Measurements from ENCODE around the gene AK9.

AK9 gene

DNA sequence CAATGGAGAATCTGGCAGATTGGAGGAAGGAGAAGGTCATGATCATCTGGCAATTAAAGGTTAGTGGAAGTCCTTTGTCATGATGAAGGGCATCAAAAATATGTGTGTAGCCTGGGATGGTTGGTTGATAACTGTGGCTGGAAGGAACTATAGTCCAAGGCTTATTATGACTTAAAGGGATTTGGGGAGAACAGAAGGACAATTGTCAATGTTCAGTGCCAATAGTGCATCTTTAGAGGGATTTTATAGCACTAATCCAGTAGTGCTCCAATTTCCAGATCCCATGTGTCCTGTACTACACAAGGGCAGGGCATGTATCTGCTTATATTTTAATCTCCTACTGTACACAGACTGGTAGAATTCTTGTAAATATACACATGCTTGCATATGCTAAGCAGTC lies 203.0 kb downstream of the AK9 start:
- TF ChIP-seq FOXK2 (IDR thresholded peaks at IDR 0.05) (no peak), TARDBP (IDR thresholded peaks at IDR 0.05) (no peak), HDGF (IDR thresholded peaks at IDR 0.05; ENCODE audit: borderline replicate concordance) (no peak), LEF1 (IDR thresholded peaks at IDR 0.05; ENCODE audit: borderline replicate concordance) (no peak), SP1 (IDR thresholded peaks at IDR 0.05) (no peak), NFRKB (IDR thresholded peaks at IDR 0.05) (no peak), FOXA1 (IDR thresholded peaks at IDR 0.05) (no peak)
- DNase-seq (ENCODE audit: extremely low spot score) = no peak
- ChIA-PET CTCF (no interaction called here), POLR2A (no interaction called here)

DNA sequence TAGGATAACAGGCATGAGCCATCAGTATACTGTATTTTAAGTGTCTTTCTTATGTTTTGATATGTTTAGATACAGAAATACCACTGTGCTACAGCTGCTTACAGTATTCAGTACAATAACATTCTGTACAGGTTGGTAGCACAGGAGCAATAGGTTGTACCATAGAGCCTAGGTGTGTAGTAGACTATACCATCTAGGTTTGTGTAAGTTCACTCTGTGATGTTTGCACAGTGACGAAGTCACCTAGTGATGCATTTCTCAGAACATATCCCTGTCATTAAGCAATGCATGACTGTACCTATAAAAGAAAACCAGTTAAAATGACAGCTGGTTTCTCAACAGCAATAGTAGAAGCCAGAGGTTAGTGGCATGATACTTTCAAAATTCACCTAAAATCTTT lies 204.9 kb downstream of the AK9 start:
- CTCF ChIA-PET = no interaction called here
- POLR2A ChIA-PET = interaction anchor here (0.6 kb wide), 2 partner anchors 103 to 169 kb away, joined by 3 read pairs; no protein-coding TSS in a partner anchor
- no peak for DNase-seq (ENCODE audit: extremely low spot score)
- TF ChIP-seq BHLHE40 (IDR thresholded peaks at IDR 0.05; ENCODE audit: borderline replicate concordance) (no peak), FOXK2 (IDR thresholded peaks at IDR 0.05) (no peak), LEF1 (IDR thresholded peaks at IDR 0.05; ENCODE audit: borderline replicate concordance) (no peak)
- TF ChIP-seq, protein P1, sequence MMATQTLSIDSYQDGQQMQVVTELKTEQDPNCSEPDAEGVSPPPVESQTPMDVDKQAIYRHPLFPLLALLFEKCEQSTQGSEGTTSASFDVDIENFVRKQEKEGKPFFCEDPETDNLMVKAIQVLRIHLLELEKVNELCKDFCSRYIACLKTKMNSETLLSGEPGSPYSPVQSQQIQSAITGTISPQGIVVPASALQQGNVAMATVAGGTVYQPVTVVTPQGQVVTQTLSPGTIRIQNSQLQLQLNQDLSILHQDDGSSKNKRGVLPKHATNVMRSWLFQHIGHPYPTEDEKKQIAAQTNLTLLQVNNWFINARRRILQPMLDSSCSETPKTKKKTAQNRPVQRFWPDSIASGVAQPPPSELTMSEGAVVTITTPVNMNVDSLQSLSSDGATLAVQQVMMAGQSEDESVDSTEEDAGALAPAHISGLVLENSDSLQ (IDR thresholded peaks at IDR 0.05) = no peak

DNA sequence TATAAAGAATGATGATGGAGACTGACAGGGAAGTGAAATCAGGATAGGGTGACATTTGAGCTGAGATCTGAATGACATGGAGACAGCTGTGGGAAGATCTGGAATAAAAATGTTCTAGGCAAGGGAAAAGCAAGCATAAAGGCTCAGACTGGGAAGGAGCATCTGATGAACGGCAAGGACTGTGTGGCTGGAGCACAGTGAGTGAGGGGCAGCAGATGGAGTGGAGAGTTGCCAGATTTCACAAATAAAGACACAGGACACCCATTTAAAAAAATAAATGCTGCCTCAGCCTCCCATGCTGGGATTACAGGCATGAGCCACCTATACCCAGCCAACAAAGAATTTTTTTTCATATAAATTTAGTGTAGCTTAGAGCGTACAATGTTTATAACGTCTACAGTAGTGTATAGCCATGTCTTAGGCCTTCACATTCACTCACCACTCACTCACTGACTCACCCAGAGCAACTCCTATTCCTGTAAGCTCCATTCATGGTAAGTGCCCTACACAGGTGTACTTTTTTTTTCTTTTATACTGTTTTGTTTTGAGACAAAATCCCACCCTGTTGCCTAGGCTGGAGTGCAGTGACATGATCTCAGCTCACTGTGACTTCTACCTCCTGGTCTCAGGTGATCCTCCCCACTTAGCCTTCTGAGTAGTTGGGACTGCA lies 205.6 kb downstream of the AK9 start:
- ChIA-PET POLR2A (no interaction called here), CTCF (interaction anchor here (0.6 kb wide), 2 partner anchors 11 to 22 kb away, joined by 3 read pairs; no protein-coding TSS in a partner anchor)
- TF ChIP-seq, protein P1 (IDR thresholded peaks at IDR 0.05) = no peak
- TF ChIP-seq NFRKB (IDR thresholded peaks at IDR 0.05) = no peak
- TF ChIP-seq SP1 (IDR thresholded peaks at IDR 0.05) = no peak
- TF ChIP-seq LEF1 (IDR thresholded peaks at IDR 0.05; ENCODE audit: borderline replicate concordance) = no peak
- DNase-seq (ENCODE audit: extremely low spot score) = no peak

DNA sequence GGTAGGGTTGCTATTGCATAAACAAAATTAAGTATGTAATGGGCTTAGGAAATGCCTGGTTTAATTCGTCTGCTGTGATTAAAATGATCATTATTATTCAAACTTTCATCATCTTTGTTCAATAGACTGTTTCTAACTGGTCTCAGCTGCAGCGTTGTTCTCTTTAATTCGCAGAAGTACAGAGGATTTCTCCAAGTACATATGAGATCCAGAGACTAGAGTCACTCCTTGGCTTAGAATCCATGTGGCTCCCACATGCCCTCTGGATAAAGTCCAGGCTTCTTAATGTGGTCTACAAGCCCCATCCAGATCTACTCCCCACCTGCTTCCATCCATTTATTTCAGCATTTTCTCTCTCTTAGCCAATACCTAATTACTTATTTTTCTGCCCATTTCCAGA lies 206.9 kb downstream of the AK9 start:
- ChIA-PET POLR2A (no interaction called here), CTCF (no interaction called here)
- TF ChIP-seq HDGF (IDR thresholded peaks at IDR 0.05; ENCODE audit: borderline replicate concordance) (no peak), FOXA1 (IDR thresholded peaks at IDR 0.05) (no peak), FOXK2 (IDR thresholded peaks at IDR 0.05) (no peak), ELF4 (IDR thresholded peaks at IDR 0.05) (no peak), L3MBTL2 (conservative IDR thresholded peaks at IDR 0.05) (no peak), LEF1 (IDR thresholded peaks at IDR 0.05; ENCODE audit: borderline replicate concordance) (no peak), BHLHE40 (IDR thresholded peaks at IDR 0.05; ENCODE audit: borderline replicate concordance) (no peak)
- no peak for DNase-seq (ENCODE audit: extremely low spot score)

DNA sequence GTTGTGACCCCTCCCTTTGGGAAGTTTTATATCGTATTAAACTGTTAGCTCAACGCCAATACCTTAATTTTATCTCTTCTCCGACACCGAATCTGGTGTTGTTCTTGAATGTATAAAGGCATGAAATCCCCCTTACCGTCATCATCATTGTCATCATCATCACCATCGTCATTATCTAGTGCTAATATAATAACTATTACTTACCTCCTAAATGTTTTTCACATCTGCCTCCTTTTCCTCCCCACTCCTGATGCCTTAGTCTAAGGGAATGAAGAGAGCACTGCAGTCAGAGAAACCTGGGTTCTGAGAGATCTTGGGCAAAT lies 207.3 kb downstream of the AK9 start:
- TF ChIP-seq NFRKB (IDR thresholded peaks at IDR 0.05) = no peak
- no peak for TF ChIP-seq TARDBP (IDR thresholded peaks at IDR 0.05)
- no peak for TF ChIP-seq FOXK2 (IDR thresholded peaks at IDR 0.05)
- TF ChIP-seq ZNF384 (IDR thresholded peaks at IDR 0.05) = no peak
- TF ChIP-seq CTBP1 (IDR thresholded peaks at IDR 0.05; ENCODE audit: borderline replicate concordance) = no peak
- TF ChIP-seq FOXA1 (IDR thresholded peaks at IDR 0.05) = no peak
- no peak for TF ChIP-seq HDGF (IDR thresholded peaks at IDR 0.05; ENCODE audit: borderline replicate concordance)
- TF ChIP-seq, protein P1 (IDR thresholded peaks at IDR 0.05) = no peak
- no peak for TF ChIP-seq LEF1 (IDR thresholded peaks at IDR 0.05; ENCODE audit: borderline replicate concordance)
- no peak for TF ChIP-seq ARNT (IDR thresholded peaks at IDR 0.05)
- no peak for TF ChIP-seq ELF4 (IDR thresholded peaks at IDR 0.05)
- no peak for TF ChIP-seq SUZ12 (IDR thresholded peaks at IDR 0.05)
- no peak for TF ChIP-seq L3MBTL2 (conservative IDR thresholded peaks at IDR 0.05)
- no peak for TF ChIP-seq BHLHE40 (IDR thresholded peaks at IDR 0.05; ENCODE audit: borderline replicate concordance)
- TF ChIP-seq SP1 (IDR thresholded peaks at IDR 0.05) = no peak
- CTCF ChIA-PET = no interaction called here
- POLR2A ChIA-PET = no interaction called here
- no peak for DNase-seq (ENCODE audit: extremely low spot score)

DNA sequence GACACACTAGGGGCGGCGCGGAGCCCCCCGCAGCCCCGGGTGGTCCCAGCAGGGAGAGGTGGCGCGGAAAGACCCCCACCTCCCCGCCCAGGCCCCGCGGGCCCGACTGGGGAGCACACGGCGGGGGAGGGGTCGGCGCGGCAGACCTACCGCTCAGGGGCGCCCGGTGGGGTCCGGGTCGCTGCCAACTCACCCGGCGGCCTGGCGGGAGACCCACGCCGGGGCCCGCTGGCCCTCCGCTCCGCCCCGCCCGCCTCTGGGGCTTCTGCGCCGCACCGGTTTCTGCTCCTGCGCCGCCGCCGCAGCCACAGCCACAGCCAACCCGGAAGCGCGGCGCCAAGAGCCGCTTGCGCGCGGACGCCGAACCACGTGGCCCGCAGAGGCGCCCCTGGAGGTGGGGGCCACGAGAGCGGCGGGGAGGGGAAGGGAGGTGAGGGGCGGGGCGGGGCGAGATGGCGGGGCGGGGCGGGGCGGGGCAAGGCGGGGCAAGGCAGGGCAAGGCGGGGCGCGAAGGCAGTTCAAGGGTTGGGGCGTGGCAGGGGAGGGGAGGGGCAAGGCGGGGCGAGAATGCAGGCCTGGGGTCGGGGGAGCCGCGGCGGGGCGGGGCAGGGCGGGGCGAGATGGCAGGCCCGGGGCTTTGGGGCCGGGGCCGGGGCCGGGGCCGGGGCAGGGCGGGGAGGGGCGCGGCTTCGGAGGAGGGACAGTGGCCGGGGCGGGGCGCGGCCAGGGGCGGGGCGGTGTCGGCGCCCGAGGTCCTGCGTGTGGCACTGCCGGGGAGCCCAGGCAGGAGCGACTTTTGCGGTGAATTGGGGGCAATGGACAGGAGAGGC lies 207.9 kb downstream of the AK9 start, which contains the start of gene ZBTB24:
Gene ZBTB24, minus strand, starts transcription at position 315 of the 830 bp plus-strand sequence. CDS start 1,193 bp downstream, outside the sequence.
- no peak for TF ChIP-seq ZNF384 (IDR thresholded peaks at IDR 0.05)
- TF ChIP-seq LEF1 (IDR thresholded peaks at IDR 0.05; ENCODE audit: borderline replicate concordance) = peak; percentile 48; the same call in 1 of the 2 replicates
- peak; percentile 37; the same call in 1 of the 2 replicates for TF ChIP-seq ELF4 (IDR thresholded peaks at IDR 0.05)
- ChIA-PET CTCF (interaction anchor here (0.6 kb wide), 1 partner anchor 187 kb away, joined by 3 read pairs; no protein-coding TSS in a partner anchor), POLR2A (interaction anchor here (1.0 to 1.7 kb wide), 5 partner anchors 8 to 101 kb away, joined by 3 to 6 read pairs (median 3); partner anchors contain the start of gene CD164)
- DNase-seq (ENCODE audit: extremely low spot score) = peak; percentile 95
